Effector memory CD4-positive, alpha-beta T cell (primary cell): ENCODE measurements around the gene BMPER.

Source experiments
- DNase-seq, 3 donors: peaks; one replicate each; pipeline ENCODE4 v3.0.0-alpha.2; 2020
- H3K27ac ChIP-seq: 2 replicates; pipeline ENCODE4 v1.7.0; 2013; ENCODE audit warnings: mild to moderate bottlenecking, low read length, moderate library complexity; ENCODE audit not compliant: insufficient read depth, poor library complexity, severe bottlenecking
- H3K27me3 ChIP-seq: replicated peaks from 2 replicates; pipeline ENCODE4 v1.7.0; 2013; ENCODE audit warnings: mild to moderate bottlenecking, low read length; ENCODE audit not compliant: insufficient read depth, control insufficient read depth, poor library complexity, severe bottlenecking
- H3K36me3 ChIP-seq: 2 replicates; pipeline ENCODE4 v1.7.0; 2013; ENCODE audit warnings: mild to moderate bottlenecking, low read length, moderate library complexity; ENCODE audit not compliant: control insufficient read depth, insufficient read depth
- H3K4me1 ChIP-seq: 2 replicates; pipeline ENCODE4 v1.7.0; 2013; ENCODE audit warnings: low read length, mild to moderate bottlenecking; ENCODE audit not compliant: control insufficient read depth, insufficient read depth, poor library complexity, severe bottlenecking
- H3K4me3 ChIP-seq: 2 replicates; pipeline ENCODE4 v1.7.0; 2013; ENCODE audit warnings: low read length, low read depth, mild to moderate bottlenecking; ENCODE audit not compliant: insufficient read depth, poor library complexity, severe bottlenecking
- H3K9me3 ChIP-seq: 2 replicates; pipeline ENCODE4 v1.7.0; 2013; ENCODE audit warnings: mild to moderate bottlenecking, low read length, moderate library complexity; ENCODE audit not compliant: control insufficient read depth

Gene BMPER

DNA sequence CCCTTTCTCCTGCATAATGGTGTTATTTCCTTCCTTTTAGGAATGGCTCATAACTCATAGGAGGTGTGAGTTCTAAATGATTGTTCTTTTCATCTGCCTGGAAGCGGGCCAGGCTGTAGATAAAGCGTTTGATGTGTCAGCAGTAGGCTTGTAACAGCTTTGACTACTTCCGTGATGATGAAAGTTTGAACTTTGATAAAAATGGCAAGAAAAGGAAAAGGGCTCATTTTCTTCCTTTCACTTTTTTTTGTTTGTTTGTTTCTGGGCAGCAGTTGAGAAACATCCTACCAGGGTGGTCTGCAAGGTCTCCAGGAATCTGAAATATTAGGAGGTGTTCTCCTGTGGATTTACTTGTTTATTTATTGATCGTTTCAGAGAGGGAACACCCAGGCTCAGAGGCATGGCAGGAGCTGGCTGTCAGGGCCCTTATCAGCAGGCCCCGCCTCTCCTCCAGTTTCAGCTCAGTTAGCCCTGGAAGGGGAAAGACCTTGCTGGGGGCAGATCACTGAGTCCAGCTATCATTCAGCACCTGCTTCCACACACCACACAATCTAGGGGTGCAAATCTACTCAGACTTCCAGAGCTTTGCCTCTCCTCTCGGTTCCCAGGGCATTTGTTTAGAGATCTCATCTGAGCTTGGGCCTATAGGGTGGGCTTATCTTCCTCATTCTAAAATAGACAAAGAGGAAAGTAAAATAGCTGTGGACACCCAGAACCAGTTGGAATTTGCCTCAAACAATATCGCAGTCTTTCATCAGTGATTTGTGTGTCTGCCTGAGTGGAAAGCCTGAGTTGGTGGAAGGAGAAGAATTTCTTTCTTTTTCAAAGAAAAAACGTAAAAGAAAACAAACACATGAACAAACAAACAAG is 130.9 kb downstream of the BMPER start:
- H3K36me3 ChIP-seq, result no peaks in the 10 kb centered on the region
- H3K4me3 ChIP-seq, result no peak overlapping the region
- no peaks in the 10 kb centered on the region for H3K27me3 ChIP-seq
- no peaks in the 10 kb centered on the region for H3K9me3 ChIP-seq
- DNase-seq, result no peak
- no peak overlapping the region for H3K27ac ChIP-seq
- H3K4me1 ChIP-seq, result no peaks in the 10 kb centered on the region

DNA sequence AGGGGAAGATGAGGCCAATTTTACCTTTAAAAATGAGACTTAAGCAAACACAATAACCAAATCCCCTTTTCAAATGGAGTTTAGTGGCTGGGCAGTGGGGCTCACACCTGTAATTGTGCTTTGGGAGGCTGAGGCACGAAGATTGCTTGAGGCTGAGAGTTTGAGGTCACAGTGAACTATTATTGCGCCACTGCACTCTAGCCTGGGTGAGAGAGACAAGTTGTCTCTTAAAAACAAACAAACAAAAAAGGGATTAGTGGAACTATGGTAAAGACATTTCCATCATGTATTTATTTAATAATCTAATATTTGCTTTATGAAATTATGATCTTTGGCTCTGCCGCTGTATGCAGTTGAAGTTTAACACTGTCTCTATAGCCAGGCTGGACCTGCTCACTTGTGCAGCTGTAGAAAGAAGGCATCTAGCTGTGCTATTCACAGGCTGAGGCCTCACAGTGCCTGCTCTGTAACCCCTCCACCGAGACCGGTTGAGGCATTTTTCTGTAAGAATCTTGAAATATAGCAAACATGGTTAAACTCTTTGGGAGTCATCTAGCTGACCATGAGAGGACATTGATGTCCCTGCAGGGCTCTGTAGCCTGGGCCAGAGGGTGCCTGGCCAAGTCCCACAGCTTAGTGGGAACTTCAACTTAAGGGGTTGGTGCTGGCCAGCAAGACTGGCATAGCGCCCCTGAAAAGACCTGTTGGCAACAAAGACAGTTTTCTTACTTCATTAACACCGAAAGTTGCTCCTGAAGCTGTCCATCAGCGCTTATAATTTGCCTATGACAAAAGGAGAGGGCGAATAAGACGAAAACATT is 131.8 kb downstream of the BMPER start:
- no peak overlapping the region for H3K4me3 ChIP-seq
- H3K27me3 ChIP-seq, result no peaks in the 10 kb centered on the region
- H3K36me3 ChIP-seq, result no peaks in the 10 kb centered on the region
- H3K9me3 ChIP-seq, result no peaks in the 10 kb centered on the region
- no peak for DNase-seq
- no peak overlapping the region for H3K27ac ChIP-seq
- no peaks in the 10 kb centered on the region for H3K4me1 ChIP-seq

DNA sequence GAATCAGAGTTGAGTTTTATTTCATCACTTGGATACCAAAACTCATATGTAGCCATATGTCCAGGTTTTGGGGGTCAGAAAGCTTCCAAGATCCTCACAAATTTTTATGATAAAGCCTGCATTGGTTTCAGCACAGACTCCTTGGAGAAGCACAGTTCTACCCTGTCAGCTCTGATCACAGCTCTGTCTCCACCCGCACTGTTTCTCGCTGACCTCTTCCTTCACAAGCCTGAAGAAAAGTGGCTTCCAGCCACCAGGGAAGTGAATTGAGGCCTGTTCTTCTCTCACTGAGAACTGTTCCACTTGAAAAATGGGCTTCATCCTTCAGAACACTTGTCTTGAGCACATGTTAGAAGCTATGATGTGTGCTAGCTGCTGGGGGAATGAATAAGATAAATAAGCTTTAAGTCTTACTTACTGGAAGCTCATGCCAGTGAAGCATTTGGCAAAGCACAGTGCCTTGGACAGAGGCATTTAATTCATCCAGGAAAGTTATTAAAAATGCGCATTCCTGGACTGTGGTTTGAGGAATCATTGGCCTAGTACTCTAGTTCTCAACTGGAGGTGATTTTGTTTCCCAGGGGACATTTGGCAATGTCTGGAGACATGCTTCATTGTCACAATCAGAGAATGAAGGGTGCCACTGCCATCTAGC is 133.6 kb downstream of the BMPER start:
- Histone ChIP-seq H3K9me3 (no peaks in the 10 kb centered on the region), H3K4me3 (no peak overlapping the region), H3K4me1 (no peaks in the 10 kb centered on the region), H3K36me3 (no peaks in the 10 kb centered on the region), H3K27ac (no peak overlapping the region), H3K27me3 (no peaks in the 10 kb centered on the region)
- DNase-seq, result no peak

DNA sequence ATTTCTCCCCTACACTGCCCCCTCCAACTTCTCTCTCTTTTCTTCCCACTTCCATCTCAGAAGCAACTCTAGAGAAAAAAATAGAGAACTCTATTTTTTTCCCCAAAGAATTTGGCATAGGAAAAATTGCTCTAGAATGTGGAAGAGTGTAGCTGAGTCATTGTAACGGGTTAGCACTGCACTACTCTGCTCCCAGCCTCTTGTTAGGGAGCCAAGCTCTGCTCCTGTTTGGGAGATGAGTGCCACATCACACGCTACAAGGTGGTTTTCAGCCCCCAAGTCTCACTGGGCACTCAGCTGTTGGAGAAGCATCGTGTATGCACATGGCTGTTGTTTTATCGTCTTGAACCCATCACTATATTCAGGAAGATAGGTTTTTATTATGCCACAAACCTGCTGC is 136.4 kb downstream of the BMPER start:
- H3K4me3 ChIP-seq, result no peak overlapping the region
- DNase-seq, result no peak
- H3K27me3 ChIP-seq, result no peaks in the 10 kb centered on the region
- H3K9me3 ChIP-seq, result no peaks in the 10 kb centered on the region
- no peaks in the 10 kb centered on the region for H3K4me1 ChIP-seq
- no peaks in the 10 kb centered on the region for H3K36me3 ChIP-seq
- no peak overlapping the region for H3K27ac ChIP-seq

DNA sequence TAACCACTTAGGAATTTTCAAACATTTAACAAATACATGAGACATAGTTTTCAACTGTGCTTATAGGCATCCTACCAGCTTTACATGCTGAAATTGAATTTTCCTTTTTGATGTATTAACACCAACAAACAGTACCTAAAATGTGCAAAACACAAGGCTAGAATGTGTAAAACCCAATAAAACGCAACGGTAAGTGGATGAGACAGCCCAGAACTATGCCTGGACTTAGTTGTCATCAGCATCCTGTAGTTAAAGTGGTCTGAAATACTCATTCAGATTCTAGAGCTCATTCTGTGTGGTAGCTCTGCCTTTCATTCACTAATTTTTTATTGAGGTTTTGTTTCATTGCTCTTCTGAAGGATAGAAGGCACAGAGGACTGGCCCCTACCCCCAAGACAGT is 137.1 kb downstream of the BMPER start:
- no peak overlapping the region for H3K4me3 ChIP-seq
- DNase-seq, result no peak
- no peak overlapping the region for H3K27ac ChIP-seq
- H3K9me3 ChIP-seq, result no peaks in the 10 kb centered on the region
- no peaks in the 10 kb centered on the region for H3K4me1 ChIP-seq
- H3K36me3 ChIP-seq, result no peaks in the 10 kb centered on the region
- no peaks in the 10 kb centered on the region for H3K27me3 ChIP-seq

DNA sequence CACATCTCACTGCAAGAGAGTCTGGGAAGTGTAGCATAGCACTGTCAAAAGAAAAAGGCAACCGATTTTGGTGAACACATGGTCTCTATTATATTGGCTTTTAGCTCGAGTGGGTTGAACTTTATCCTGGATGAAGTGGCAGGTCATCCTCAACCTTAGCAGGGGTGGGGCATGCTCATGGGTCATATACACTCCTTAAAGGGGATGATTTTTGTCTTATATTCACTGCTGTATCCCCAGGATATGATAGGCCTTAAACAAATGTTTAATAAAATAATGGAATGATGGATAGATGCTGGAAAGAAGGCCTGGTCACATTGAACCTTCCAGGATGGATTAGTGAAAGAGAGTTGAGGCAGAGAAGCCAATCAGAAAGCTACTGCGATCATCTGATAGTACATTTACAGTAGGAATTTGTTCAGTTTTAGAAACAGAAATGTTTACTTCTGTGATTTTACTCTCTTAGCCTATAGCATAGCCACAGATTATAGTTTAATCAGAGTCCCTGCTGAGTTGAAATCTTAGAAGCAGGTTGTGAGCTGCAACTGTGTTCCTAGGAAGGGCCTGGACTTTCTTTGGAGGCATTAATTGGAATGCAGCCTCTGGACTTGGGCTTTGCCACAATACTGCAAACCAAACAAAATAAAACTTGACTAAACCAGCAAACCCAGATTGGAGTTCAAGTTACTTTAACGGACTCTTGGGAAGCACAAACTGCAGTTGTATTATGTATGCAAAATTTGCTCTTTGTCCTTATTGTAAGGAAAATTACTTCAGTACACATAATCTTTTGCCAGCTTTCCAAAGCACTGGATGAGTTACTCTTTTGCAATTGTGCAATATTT is 138.3 kb downstream of the BMPER start:
- Histone ChIP-seq H3K4me1 (no peaks in the 10 kb centered on the region), H3K36me3 (no peaks in the 10 kb centered on the region), H3K4me3 (no peak overlapping the region), H3K27me3 (no peaks in the 10 kb centered on the region), H3K9me3 (no peaks in the 10 kb centered on the region), H3K27ac (no peak overlapping the region)
- no peak for DNase-seq

DNA sequence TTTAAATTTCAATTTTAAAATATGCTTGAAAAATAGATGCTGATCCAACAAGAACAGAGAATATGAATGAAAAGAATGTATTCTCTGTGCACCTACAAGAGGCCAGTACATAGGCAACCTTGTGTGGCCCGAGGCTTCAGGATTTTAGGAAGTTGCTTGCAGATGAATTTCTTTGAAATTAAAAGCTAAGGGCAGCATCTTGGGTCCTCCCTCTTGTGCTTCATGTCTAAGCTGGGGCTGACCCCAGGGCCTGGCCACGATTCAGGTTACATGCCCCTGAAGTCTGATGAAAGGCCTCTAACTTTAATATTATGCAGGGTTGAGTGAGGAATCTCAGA is 138.9 kb downstream of the BMPER start:
- H3K27me3 ChIP-seq, result no peaks in the 10 kb centered on the region

DNA sequence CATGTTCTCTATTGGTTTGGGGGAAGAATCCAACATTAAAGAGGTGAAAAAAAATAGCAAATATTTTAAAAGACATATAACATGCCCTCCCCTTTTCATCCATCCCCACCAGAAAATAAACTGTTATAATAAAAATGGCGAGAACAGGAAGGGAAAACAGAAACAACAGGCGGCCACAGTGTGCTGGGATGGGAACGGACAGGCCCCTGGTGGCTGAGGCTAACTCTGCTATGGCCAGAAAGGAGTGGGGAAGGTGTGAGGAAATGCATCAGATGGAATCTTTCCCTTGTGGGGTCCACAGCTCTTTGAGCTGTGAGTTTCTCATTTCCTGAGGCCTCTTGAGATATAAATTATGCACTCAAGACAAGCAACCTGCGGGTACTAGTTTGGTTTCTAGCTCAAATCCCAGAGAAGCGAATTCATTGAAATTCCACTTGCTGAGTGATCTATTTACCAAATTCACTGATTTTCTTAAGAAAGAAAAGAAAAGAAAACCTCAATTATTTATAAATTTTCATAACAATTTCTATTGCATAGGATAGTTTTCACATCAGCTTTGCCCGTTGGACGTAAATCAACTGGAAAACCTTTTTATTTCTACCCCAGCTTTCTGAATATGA is 139.5 kb downstream of the BMPER start:
- H3K36me3 ChIP-seq, result no peaks in the 10 kb centered on the region
- H3K27me3 ChIP-seq, result no peaks in the 10 kb centered on the region
- no peak overlapping the region for H3K27ac ChIP-seq
- no peak overlapping the region for H3K4me3 ChIP-seq
- no peak for DNase-seq
- H3K9me3 ChIP-seq, result no peaks in the 10 kb centered on the region
- no peaks in the 10 kb centered on the region for H3K4me1 ChIP-seq

More for the DNA sequence above, 138.9 kb downstream of the BMPER start:
- Histone ChIP-seq H3K36me3 (no peaks in the 10 kb centered on the region), H3K4me3 (no peak overlapping the region), H3K9me3 (no peaks in the 10 kb centered on the region), H3K4me1 (no peaks in the 10 kb centered on the region), H3K27ac (no peak overlapping the region)
- no peak for DNase-seq

DNA sequence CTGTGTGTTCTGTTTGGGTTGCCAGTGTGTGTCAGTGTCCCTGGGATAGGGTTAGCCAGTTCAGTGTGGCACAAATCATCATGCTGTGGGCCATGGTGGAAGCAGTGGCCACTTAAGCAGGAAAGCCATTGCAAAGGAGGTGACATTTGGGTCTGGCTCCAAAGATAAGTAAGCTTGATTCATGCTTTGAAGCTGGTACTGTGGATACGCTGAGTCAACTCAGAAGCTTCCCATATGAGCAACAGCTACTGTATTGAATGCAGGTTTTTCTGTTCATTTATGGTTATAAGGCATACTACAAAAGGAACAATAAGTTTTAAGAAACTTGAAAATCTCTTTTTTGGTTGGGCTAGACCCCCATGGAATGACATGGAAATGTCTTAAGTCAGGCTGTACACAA is 143.1 kb downstream of the BMPER start:
- no peak for DNase-seq
- H3K27ac ChIP-seq, result no peak overlapping the region

More for the DNA sequence above, 143.1 kb downstream of the BMPER start:
- H3K36me3 ChIP-seq, result no peaks in the 10 kb centered on the region
- H3K9me3 ChIP-seq, result no peaks in the 10 kb centered on the region
- no peaks in the 10 kb centered on the region for H3K4me1 ChIP-seq
- no peaks in the 10 kb centered on the region for H3K27me3 ChIP-seq
- H3K4me3 ChIP-seq, result no peak overlapping the region
